Stomach (tissue), 19 donors: ENCODE results near the gene OR12D3. TPM values are rescaled to one million over a fixed set of nuclear protein-coding genes. Genes with fewer than 3 reads are reported as not detected.

Source experiments
- DNase-seq, 2 donors: peaks; one replicate each; pipeline versions ENCODE4 v3.0.0 to v3.0.0-alpha.2; 2013 to 2019
- H3K27ac ChIP-seq, 5 donors: fragments of 200-600 bp in 4 of 5; sonication (generic) in 4 of 5; one replicate each; pipeline ENCODE4 v1.5.1; 2013 to 2019; ENCODE audit warnings: mild to moderate bottlenecking in 1 of 5, moderate library complexity in 1 of 5
- H3K27me3 ChIP-seq, 3 donors: fragments of 200-600 bp; sonication (generic); one replicate each; pipeline ENCODE4 v1.5.1; 2017 to 2019; ENCODE audit warnings: mixed run types in 1 of 3
- H3K36me3 ChIP-seq, 4 donors: fragments of 200-600 bp; sonication (generic); 1 replicate in 3 of 4; 2 replicates in 1 of 4; pipeline ENCODE4 v1.5.1; 2016 to 2019
- H3K4me1 ChIP-seq, 4 donors: fragments of 200-600 bp; sonication (generic); one replicate each; pipeline ENCODE4 v1.5.1; 2016 to 2019
- H3K4me3 ChIP-seq, 4 donors: fragments of 200-600 bp; sonication (generic) in 3 of 4; one replicate each; pipeline ENCODE4 v1.5.1; 2016 to 2019; ENCODE audit warnings: mild to moderate bottlenecking in 1 of 4
- H3K9me3 ChIP-seq, 4 donors: fragments of 200-600 bp; sonication (generic); one replicate each; pipeline ENCODE4 v1.5.1; 2016 to 2019
- EP300 ChIP-seq: sonication (generic); formaldehyde crosslinking; IDR thresholded peaks from one replicate; pipeline ENCODE4 v1.6.1; 2017; ENCODE audit warnings: antibody characterized with exemption
- POLR2A ChIP-seq, 4 donors: fragments of 450-650 bp; IDR thresholded peaks; one replicate each; pipeline ENCODE4 v1.6.1; 2016; ENCODE audit warnings: antibody characterized with exemption in 4 of 4, control low read depth in 2 of 4, mild to moderate bottlenecking in 1 of 4, moderate library complexity in 1 of 4
- POLR2AphosphoS5 ChIP-seq, 3 donors: sonication (generic); formaldehyde crosslinking; IDR thresholded peaks; one replicate each; pipeline ENCODE4 v1.6.1; 2016; ENCODE audit warnings: antibody characterized with exemption in 3 of 3
- WGBS, 5 donors: extraction: QIAGEN DNeasy Blood & Tissue Kit in 3 of 5; methylation state at CpG; one replicate each; pipeline versions ENCODE4 v1.1.5 to v1.1.7; 2013 to 2018; 5-methylcytosine and 5-hydroxymethylcytosine counted together
- intact Hi-C: fragments of 100-400 bp; cut with DNase I; formaldehyde crosslinking; loops from one replicate; pipeline ENCODE4 v1.15.1; 2023; ENCODE audit warnings: low total_unique reads
- long read RNA-seq, 10 donors: transcript quantifications; one replicate each; lab custom pipeline, GENCODE V29; 2026
- polyA plus RNA-seq, 3 donors: library from polyadenylated mRNA; stranded (reverse); fragments of 200-250 nt; gene quantifications; one replicate each; pipeline ENCODE4 v1.2.3, GENCODE V29; 2013
- total RNA-seq, 5 donors: library from RNA; depleted of rRNA; stranded (reverse); fragments of >200 nt; gene quantifications; one replicate each; pipeline versions ENCODE4 v1.1.0 to v1.2.3, GENCODE V29; 2014 to 2016
- TF ChIP-seq, protein P1 (sequence below), 7 experiments: fragments of 450-650 bp in 4 of 7; fragments of 200-600 bp in 3 of 7; sonication (generic) in 3 of 7; IDR thresholded peaks; one replicate each; pipeline ENCODE4 v1.5.1; 2016 to 2019; ENCODE audit warnings: antibody characterized with exemption in 7 of 7, control low read depth in 2 of 7, mild to moderate bottlenecking in 1 of 7
- donor health status: healthy with polysubstance abuse.
- donor health status: Bipolar disorder and iron deficiency.
- donor health status: healthy.

The OR12D3 gene
- total RNA-seq = not detected
- not detected for polyA plus RNA-seq
- long read RNA-seq, donor 1 = 0 reads
- long read RNA-seq, donor 2 = 0 reads
- long read RNA-seq, donor 3 = 0 reads
- long read RNA-seq, donor 4 = 0 reads
- long read RNA-seq, donor 5 = 0 reads
- long read RNA-seq, donor 6 = 0 reads
- long read RNA-seq, donor 7 = 0 reads
- long read RNA-seq, donor 8 = 0 reads
- long read RNA-seq, donor 9 = 0 reads
- long read RNA-seq, donor 10 = 0 reads

DNA sequence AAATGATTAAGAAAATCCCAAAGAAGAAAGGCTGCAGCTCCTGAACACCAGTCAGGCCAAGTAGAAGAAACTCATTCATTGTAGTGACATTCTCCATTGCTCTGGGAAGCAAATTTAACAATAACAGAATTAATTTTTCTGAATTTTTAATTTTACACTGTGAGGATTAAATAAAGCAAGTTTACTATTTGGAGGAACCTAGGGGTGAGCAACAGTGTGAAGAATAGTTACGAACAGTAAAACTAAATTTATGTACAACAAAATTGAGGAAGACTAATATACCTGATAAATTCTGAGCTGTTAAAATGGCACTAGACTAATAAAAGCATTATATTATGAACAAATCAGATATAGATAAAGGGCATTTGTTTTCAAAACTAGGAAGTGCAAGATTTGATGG is at the start of gene OR12D3:
OR12D3 (minus strand) TSS at position 101 of the 400 bp plus-strand sequence; CDS start at position 97, 4 bp downstream.
- H3K27ac ChIP-seq = no peak within 1 kb of the TSS
- no peaks in the 10 kb centered on the region for H3K4me1 ChIP-seq
- WGBS, 5 donors = 89 to 96% (median 92%) methylated on average over 1 of the region's 1 CpG
- TF ChIP-seq, protein P1, sequence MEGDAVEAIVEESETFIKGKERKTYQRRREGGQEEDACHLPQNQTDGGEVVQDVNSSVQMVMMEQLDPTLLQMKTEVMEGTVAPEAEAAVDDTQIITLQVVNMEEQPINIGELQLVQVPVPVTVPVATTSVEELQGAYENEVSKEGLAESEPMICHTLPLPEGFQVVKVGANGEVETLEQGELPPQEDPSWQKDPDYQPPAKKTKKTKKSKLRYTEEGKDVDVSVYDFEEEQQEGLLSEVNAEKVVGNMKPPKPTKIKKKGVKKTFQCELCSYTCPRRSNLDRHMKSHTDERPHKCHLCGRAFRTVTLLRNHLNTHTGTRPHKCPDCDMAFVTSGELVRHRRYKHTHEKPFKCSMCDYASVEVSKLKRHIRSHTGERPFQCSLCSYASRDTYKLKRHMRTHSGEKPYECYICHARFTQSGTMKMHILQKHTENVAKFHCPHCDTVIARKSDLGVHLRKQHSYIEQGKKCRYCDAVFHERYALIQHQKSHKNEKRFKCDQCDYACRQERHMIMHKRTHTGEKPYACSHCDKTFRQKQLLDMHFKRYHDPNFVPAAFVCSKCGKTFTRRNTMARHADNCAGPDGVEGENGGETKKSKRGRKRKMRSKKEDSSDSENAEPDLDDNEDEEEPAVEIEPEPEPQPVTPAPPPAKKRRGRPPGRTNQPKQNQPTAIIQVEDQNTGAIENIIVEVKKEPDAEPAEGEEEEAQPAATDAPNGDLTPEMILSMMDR (IDR thresholded peaks at IDR 0.05) = no peak
- TF ChIP-seq EP300 (no peak), POLR2A (IDR thresholded peaks at IDR 0.05) (no peak), POLR2AphosphoS5 (IDR thresholded peaks at IDR 0.05) (no peak)
- peaks cover 0 to 6% (median 0%) of the 10 kb centered on the region in 4 donors for H3K9me3 ChIP-seq
- intact Hi-C loops = no loop called here
- H3K36me3 ChIP-seq = no peaks in the 10 kb centered on the region
- DNase-seq = no peak
- no peak within 1 kb of the TSS for H3K4me3 ChIP-seq
- no peaks in the 10 kb centered on the region for H3K27me3 ChIP-seq

- Histone ChIP-seq H3K27me3 (peaks cover 0 to 14% (median 0%) of the 10 kb centered on the region in 3 donors), H3K27ac (no peak overlapping the region), H3K9me3 (peaks cover 0 to 9% (median 3%) of the 10 kb centered on the region in 4 donors), H3K4me1 (no peaks in the 10 kb centered on the region), H3K36me3 (no peaks in the 10 kb centered on the region), H3K4me3 (no peak overlapping the region)
- WGBS, 5 donors = 25 to 35% (median 29%) methylated on average over 2 of the region's 2 CpGs
- TF ChIP-seq EP300 (no peak), POLR2A (IDR thresholded peaks at IDR 0.05) (no peak), POLR2AphosphoS5 (IDR thresholded peaks at IDR 0.05) (no peak)
- TF ChIP-seq, protein P1 (IDR thresholded peaks at IDR 0.05) = no peak
- intact Hi-C loops = no loop called here
- DNase-seq = no peak
Observed at GRCh38 chr6:29424575-29424974, 49.5 kb upstream of the OR12D3 start.

- Histone ChIP-seq H3K4me3 (no peak overlapping the region), H3K27ac (no peak overlapping the region), H3K27me3 (peaks cover 0 to 14% (median 0%) of the 10 kb centered on the region in 3 donors), H3K36me3 (no peaks in the 10 kb centered on the region), H3K9me3 (peaks cover 0 to 9% (median 3%) of the 10 kb centered on the region in 4 donors), H3K4me1 (no peaks in the 10 kb centered on the region)
- intact Hi-C loops = no loop called here
- 84 to 96% (median 93%) methylated on average over 2 of the region's 2 CpGs for WGBS, 5 donors
- DNase-seq = no peak
- TF ChIP-seq POLR2A (IDR thresholded peaks at IDR 0.05) (no peak), EP300 (no peak), POLR2AphosphoS5 (IDR thresholded peaks at IDR 0.05) (no peak)
- TF ChIP-seq, protein P1 (IDR thresholded peaks at IDR 0.05) = no peak
Observed at GRCh38 chr6:29424168-29424567, 49.1 kb upstream of the OR12D3 start.

GRCh38 chr6:29419516-29419915 is 44.4 kb upstream of the OR12D3 start:
- no peak overlapping the region for H3K27ac ChIP-seq
- H3K9me3 ChIP-seq = peaks cover 0 to 6% (median 2%) of the 10 kb centered on the region in 4 donors
- intact Hi-C loops = no loop called here
- H3K4me3 ChIP-seq = no peak overlapping the region
- no peaks in the 10 kb centered on the region for H3K27me3 ChIP-seq
- H3K36me3 ChIP-seq = no peaks in the 10 kb centered on the region
- no peak for DNase-seq
- TF ChIP-seq, protein P1 (IDR thresholded peaks at IDR 0.05) = no peak
- TF ChIP-seq POLR2A (IDR thresholded peaks at IDR 0.05) (no peak), POLR2AphosphoS5 (IDR thresholded peaks at IDR 0.05) (no peak), EP300 (no peak)
- H3K4me1 ChIP-seq = no peaks in the 10 kb centered on the region
- WGBS, 5 donors = 69 to 83% (median 78%) methylated on average over 3 of the region's 3 CpGs
